Skin epidermis (tissue), 12 donors: Measurements from ENCODE around the gene BCL7C.
A peak's percentile ranks its signal among the peaks of the same experiment; 100 is the strongest.

ENCODE experiments used
- H3K27ac ChIP-seq, 21 experiments: fragments of 200-600 bp; sonication (generic) in 11 of 21; one replicate each; pipeline ENCODE4 v1.5.0; 2020; ENCODE audit warnings: mild to moderate bottlenecking in 3 of 21, inconsistent platforms in 2 of 21, moderate library complexity in 2 of 21
- H3K4me3 ChIP-seq, 7 experiments: fragments of 200-600 bp; sonication (generic) in 2 of 7; one replicate each; pipeline ENCODE4 v1.5.0; 2020; ENCODE audit warnings: inconsistent platforms in 2 of 7, mild to moderate bottlenecking in 2 of 7, moderate library complexity in 1 of 7

Gene BCL7C

DNA sequence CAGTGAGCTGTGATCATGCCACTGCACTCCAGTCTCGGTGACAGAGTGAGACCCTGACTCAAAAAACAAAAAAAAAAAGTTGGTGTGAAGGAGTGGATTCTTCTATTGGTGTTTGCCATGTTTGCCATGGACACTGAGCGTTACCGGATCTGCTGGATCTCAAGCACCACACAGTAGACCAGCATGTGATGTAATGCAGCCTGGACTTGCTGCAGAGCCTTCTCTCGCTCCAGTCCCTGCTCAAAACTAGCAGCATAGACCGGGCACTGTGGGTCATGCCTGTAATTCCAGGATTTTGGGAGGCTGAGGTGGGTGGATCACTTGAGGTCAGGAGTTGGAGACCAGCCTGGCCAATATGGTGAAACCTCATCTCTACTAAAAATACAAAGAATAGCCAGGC, 50.4 kb downstream of the BCL7C start:
- no peak overlapping the region for H3K27ac ChIP-seq

GRCh38 chr16:30842971-30843370, 50.9 kb downstream of the BCL7C start:
- H3K27ac ChIP-seq = no peak overlapping the region
- H3K4me3 ChIP-seq = no peak overlapping the region

More for the DNA sequence above, 50.4 kb downstream of the BCL7C start:
- H3K4me3 ChIP-seq = no peak overlapping the region

DNA sequence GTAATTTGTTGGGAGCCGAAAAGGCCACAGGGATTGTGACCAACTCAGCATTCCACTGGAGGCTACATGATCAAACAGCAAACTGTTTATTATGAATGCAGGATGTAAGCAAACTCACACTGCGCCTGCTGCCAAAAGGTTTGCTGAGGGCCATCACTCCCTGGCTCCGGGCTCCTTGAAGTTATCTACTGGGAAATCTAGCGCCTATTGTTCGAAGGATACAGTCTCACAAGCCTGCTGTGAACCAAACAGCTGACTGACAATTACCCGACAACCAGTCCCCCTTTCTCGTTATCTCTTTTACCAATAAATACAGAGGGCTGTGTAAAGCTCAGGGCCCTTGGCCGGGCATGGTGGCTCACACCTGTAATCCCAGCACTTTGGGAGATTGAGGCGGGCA, 52.5 kb downstream of the BCL7C start:
- Histone ChIP-seq H3K4me3 (no peak overlapping the region), H3K27ac (no peak overlapping the region)

DNA sequence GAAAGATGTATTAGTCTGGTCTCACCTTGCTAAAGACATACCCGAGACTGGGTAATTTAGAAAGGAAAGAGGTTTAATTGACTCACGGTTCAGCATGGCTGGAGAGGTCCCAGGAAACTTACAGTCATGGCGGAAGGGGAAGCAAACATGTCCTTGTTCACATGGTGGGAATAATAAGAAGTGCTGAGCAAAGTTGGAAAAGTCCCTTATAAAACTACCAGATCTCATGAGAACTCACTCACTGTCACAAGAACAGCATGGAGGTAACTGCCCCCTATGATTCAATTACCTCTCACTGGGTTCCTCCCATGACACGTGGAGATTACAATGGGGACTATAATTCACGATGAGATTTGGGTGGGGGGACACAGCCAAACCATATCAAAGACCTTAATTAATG, 53.3 kb downstream of the BCL7C start:
- Histone ChIP-seq H3K27ac (no peak overlapping the region), H3K4me3 (no peak overlapping the region)

DNA sequence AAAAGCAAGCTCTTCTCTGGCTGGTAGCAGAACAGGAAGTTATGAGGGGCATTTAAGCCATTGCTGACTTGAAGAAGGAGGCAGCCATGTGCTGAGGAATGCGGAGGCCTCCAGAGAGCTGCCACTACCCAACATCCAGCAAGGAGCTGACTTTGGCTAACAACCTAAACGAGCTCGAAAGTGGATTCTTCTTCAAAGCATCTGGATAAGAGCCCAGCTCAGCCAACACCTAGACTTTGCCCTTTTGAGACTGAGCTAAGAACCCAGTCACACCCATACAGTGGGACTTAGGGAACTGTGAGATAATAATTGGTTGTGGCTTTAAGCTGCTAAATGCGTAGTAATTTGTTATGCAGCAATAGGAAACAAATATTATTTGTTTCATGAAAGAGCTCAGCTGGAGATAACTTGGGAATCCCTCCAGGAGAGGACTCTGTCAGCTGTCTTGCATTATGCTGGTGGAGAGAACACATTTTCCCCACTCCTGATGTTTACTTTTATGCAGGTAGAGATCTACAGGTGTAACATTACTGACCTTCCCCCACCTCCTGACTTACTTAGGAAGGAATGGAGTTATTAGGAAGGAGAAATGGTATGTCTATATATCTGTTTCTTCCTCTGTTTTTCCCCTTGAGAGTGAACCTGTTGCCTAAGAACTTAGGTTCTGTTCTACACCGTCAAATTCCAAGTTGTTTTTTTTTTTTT, 54.2 kb downstream of the BCL7C start:
- Histone ChIP-seq H3K27ac (peak overlapping the region in 4 of 21 experiments; percentile 2 to 57 (median 24)), H3K4me3 (no peak overlapping the region)

DNA sequence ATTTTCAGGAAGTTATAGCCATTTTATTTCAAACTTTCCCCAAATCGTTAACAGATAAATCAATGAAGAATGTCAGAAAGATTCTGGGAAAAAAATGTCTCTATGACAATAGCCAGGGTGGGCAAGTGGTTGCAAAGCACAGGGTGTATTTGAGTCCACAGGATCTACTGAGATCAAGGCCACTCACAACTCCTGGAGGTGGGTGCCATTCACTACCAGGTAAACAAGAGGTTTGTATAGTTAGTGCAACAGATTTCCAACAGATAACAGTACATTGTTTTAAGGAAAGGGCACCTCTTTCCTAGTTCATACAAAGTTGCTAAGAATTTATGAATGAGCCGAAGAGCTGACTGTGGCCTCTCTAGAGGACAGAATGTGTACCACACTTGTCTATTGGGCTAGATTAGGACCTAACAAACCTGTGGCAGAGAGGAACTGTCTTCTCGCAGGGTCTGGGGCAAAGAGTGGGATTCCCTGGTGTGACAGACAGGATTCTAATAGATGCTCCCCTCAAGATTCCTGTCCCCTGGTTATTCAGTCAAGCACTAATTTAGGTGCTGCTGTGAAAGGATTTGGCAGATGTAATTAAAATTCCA, 54.9 kb downstream of the BCL7C start:
- Histone ChIP-seq H3K4me3 (no peak overlapping the region), H3K27ac (peak overlapping the region in 4 of 21 experiments; percentile 2 to 57 (median 24))

DNA sequence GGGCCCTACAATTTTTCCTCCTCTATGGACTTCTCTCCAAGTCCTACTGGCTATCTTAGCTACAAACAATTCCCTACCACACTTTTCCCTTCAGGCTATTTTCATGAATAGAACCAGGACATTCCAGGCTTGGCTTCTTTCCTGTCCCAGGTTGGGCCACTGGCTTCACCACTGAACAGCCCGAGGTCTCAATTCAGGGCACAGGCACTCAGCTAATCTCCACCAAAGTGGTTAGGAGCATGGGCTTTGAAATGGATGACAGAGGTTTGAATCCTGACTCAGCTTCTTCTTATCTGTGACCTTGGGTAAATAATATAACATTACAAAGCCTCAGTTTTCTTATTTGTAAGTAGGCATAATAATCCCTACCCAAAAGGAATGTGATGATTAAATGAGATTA, 56.0 kb downstream of the BCL7C start:
- H3K27ac ChIP-seq = no peak overlapping the region
- no peak overlapping the region for H3K4me3 ChIP-seq
